Measurements from ENCODE around the gene GPHA2.
A peak's percentile ranks its signal among the peaks of the same experiment; 100 is the strongest.

DNA sequence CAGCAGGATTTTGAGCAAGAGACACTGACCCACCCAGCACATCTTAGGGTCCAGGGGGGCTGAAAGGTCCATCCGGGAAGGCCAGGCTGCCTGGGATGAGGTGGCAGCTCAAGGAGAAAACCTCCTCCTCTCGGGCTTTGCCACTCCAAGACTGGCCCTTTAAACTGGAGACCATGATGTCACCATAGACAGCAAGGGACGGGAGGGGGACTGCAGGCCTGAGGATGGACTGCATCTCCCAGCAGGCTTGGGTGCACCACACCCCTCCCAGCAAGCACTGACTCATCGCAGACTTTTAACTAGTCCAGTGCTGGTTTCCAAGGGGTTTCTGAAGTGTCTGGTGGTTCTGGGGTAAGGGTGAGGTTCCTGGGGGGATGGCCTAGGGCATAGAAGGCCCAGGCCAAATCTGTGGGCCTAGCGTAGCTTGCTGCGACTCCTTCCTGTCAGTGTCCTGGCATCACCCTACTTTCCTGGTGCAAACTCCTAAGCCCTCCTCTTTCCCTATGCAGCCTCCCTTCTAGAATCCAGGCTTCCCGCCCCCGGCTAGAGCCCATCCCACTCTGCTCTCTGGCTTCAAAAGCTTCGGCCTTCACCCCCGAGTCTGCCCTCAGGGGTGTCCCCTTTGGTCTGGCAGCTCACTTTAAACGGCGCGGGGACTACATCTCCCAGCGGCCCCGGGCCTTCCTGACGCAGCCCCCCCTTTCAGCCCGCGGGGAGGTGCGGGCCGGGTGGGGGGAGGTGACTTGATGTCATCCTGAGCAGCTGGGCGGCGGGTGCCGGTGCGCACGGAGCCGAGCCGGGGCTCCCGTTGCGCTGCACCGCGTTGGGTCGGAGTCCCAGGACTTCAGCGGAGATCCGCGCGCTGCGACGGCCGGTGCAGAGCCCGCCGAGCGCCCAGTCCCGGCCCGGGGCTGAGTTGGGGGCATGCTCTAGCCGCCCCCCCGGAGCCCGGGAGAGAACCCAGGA is 11.5 kb downstream of the GPHA2 start, which contains the start of gene PPP2R5B:
- TF ChIP-seq YY1 (IDR thresholded peaks at IDR 0.05; ENCODE audit: insufficient read depth, insufficient read length) (peak; percentile 23), ZNF274 (IDR thresholded peaks at IDR 0.05; ENCODE audit: low read depth, low read length) (no peak), SUZ12 (IDR thresholded peaks at IDR 0.05; ENCODE audit: extremely low read depth, insufficient read depth, insufficient read length) (no peak)

Data from NT2/D1 (cell line).